ENCODE data around the gene KPNA6.
"Not testable (repeated sequence)": the region's sequence is repeated elsewhere in the genome, so short reads cannot be mapped to it uniquely, and the experiment has no call there.

KPNA6 gene

GRCh38 chr1:32077451-32077850 is 30.4 kb upstream of the KPNA6 start:
- no peaks in the 10 kb centered on the region for H3K27me3 Mint-ChIP-seq
- H3K4me3 Mint-ChIP-seq: no peak overlapping the region
- H3K4me1 Mint-ChIP-seq: peaks cover 39% of the 10 kb centered on the region
- no peaks in the 10 kb centered on the region for H3K9me3 Mint-ChIP-seq
- DNase-seq: no peak
- peaks cover 38% of the 10 kb centered on the region for H3K36me3 Mint-ChIP-seq
- CTCF ChIA-PET: no interaction called here
- H3K27ac Mint-ChIP-seq: no peak overlapping the region

DNA sequence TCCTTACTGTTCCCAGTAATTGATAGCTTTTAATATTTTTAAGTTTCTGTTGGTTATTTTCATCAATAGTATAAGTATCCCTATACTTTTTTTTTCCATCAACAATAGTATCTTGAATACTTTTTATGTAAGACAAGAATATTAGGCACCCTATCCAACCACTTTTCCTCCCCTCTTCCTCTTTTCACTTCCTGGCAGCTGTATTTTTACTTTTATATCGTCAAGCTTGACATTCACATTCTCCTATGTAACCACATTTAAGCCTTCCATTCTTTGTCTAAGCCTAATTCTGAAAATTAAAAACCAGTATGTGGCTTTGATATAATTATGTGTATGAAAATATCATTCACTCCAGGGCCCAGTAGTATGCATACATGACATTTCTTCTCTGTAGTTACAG is 25.8 kb upstream of the KPNA6 start:
- Mint-ChIP-seq H3K4me3 (no peak overlapping the region), H3K36me3 (peaks cover 44% of the 10 kb centered on the region), H3K9me3 (no peaks in the 10 kb centered on the region), H3K27me3 (no peaks in the 10 kb centered on the region), H3K27ac (no peak overlapping the region), H3K4me1 (peaks cover 9% of the 10 kb centered on the region)
- DNase-seq: no peak
- CTCF ChIA-PET: interaction anchor here (1.1 kb wide), 1 partner anchor 27 kb away, joined by 3 read pairs; no protein-coding TSS in a partner anchor

GRCh38 chr1:32086381-32086780 is 21.5 kb upstream of the KPNA6 start:
- H3K4me1 Mint-ChIP-seq, H3K9me3 Mint-ChIP-seq, DNase-seq, CTCF ChIA-PET, H3K4me3 Mint-ChIP-seq, H3K27me3 Mint-ChIP-seq, H3K27ac Mint-ChIP-seq: not testable (repeated sequence)
- H3K36me3 Mint-ChIP-seq: peaks cover 36% of the 10 kb centered on the region

DNA sequence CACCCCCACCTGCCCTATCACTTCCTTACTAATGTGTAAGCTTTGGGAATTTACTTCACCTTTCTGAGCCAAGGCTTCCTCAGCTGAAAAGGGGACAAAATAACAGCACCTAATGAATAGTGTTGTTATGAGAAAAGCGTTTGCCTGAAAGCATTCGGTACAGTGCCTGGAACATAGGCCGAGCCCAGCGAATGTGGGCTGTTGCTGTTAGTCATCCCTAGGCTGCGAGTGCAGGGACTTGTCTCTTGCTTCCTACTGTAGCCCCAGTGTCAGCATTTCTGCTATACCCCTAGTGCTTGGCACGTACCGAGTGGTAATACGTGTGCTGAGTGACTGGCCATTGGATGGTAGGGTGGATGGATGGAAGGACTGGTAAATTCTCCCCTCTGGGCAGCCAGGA is 16.7 kb upstream of the KPNA6 start:
- Mint-ChIP-seq H3K27me3 (no peaks in the 10 kb centered on the region), H3K36me3 (peaks cover 36% of the 10 kb centered on the region), H3K9me3 (no peaks in the 10 kb centered on the region), H3K4me3 (no peak overlapping the region), H3K27ac (no peak overlapping the region), H3K4me1 (no peaks in the 10 kb centered on the region)
- CTCF ChIA-PET: no interaction called here
- DNase-seq: no peak

DNA sequence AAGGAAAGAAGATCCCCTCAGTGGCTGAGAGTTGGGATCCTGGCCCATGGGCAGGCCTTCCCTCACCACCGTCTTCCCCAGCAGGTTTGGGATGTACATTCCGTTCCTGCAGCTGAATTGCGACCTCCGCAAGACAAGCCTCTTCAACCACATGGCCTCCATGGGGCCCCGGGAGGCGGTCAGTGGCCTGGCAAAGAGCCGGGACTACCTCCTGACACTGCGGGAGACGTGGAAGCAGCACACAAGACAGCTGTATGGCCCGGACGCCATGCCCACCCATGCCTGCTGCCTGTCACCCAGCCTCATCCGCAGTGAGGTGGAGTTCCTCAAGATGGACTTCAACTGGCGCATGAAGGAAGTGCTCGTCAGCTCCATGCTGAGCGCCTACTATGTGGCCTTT is 16.3 kb upstream of the KPNA6 start:
- CTCF ChIA-PET: no interaction called here
- Mint-ChIP-seq H3K4me3 (no peak overlapping the region), H3K27ac (no peak overlapping the region), H3K36me3 (peaks cover 35% of the 10 kb centered on the region), H3K27me3 (no peaks in the 10 kb centered on the region), H3K9me3 (no peaks in the 10 kb centered on the region), H3K4me1 (no peaks in the 10 kb centered on the region)
- no peak for DNase-seq

DNA sequence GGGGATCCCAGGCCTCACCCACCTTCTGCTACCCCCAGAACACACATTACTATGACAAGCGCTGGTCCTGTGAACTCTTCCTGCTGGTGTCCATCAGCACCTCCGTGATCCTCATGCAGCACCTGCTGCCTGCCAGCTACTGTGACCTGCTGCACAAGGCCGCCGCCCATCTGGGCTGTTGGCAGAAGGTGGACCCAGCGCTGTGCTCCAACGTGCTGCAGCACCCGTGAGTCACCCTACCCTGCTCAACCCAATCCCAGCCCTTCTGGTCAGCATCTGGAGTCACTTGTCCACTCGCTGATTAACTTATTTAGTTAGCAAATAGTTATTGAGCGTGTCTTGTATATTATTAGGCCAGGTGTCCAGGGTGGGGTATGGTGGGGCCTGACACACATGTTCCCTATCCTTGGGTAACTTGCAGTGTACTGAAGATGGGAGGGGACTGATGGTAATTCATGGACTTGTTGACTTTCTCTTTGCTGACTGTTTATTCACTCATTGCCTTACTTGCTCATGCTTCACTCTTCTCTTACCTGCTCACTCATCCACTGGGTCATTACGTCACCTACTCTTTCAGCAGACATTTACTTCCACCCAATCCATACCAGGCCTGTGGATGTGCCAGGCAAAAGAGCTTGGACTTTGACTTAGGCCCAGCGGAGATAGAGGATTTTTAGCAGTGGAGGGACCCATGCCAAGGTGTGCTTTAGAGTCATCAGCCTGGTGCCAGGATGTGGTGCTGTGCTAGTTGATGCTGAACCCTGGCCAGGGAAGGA is 12.9 kb upstream of the KPNA6 start:
- Mint-ChIP-seq H3K27me3 (no peaks in the 10 kb centered on the region), H3K9me3 (no peaks in the 10 kb centered on the region), H3K27ac (no peak overlapping the region), H3K4me1 (no peaks in the 10 kb centered on the region), H3K36me3 (peaks cover 45% of the 10 kb centered on the region), H3K4me3 (no peak overlapping the region)
- CTCF ChIA-PET: interaction anchor here (1.3 kb wide), 1 partner anchor 21 kb away, joined by 3 read pairs; no protein-coding TSS in a partner anchor
- no peak for DNase-seq

GRCh38 chr1:32099426-32099825 is 8.4 kb upstream of the KPNA6 start:
- no peak for DNase-seq
- CTCF ChIA-PET: no interaction called here
- no peaks in the 10 kb centered on the region for H3K9me3 Mint-ChIP-seq
- no peaks in the 10 kb centered on the region for H3K4me1 Mint-ChIP-seq
- H3K4me3 Mint-ChIP-seq: no peak overlapping the region
- peaks cover 50% of the 10 kb centered on the region for H3K36me3 Mint-ChIP-seq
- no peak overlapping the region for H3K27ac Mint-ChIP-seq
- H3K27me3 Mint-ChIP-seq: no peaks in the 10 kb centered on the region

DNA sequence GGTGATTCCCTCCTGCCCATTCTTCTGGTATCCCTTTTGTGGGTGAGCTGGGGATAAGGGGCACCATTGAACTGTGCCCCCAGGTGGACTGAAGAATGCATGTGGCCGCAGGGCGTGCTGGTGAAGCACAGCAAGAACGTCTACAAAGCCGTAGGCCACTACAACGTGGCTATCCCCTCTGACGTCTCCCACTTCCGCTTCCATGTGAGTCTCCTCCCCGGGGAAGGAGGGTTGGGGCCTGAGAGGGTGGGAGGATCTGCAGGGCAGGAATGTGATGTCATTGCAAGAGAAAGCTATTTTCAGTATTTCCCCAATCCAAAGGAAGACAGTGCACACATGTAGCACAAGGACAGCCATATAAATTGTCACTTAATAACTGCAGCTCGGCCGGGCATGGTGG is 7.5 kb upstream of the KPNA6 start:
- Mint-ChIP-seq H3K36me3 (peaks cover 41% of the 10 kb centered on the region), H3K27me3 (no peaks in the 10 kb centered on the region), H3K4me1 (no peaks in the 10 kb centered on the region), H3K27ac (no peak overlapping the region), H3K9me3 (no peaks in the 10 kb centered on the region), H3K4me3 (no peak overlapping the region)
- DNase-seq: no peak
- CTCF ChIA-PET: no interaction called here

DNA sequence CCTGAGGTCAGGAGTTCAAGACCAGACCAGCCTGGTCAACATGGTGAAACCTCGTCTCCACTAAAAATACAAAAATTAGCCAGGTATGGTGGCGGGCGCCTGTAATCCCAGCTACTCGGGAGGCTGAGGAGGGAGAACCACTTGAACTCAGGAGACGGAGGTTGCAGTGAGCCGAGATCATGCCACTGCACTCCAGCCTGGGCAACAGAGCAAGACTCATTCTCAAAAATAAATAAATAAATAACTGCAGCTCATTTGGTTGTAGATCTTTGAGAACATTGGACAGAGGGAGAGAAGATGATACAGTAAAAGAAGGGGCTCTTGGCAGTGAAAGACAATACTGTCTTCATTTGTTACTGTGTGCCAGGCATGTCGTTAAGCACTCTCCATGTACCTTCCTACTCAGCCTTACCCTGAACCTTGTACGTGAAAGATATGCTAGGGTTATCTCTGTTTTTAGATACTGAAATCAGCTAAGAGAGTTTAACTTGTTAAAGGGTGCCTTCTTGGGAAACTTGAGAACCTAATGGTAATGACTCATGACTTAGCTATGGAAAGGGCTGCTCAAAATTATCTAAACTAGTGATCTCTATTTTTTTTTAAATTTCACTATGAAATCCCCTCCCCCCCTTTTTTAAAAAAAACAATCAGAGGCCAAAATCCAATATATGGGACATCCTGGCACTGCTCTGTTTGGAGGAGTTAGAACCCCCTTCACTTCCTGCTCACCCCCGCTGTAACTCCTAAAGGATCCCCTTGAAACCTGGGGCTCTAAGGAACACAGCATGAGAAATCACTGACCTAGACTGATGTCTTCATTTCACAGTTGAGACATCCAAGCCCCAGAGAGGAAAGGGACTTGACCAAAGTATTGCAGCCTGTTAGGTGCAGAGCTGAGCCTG is 6.8 kb upstream of the KPNA6 start:
- H3K27ac Mint-ChIP-seq: no peak overlapping the region
- no peak for DNase-seq
- CTCF ChIA-PET: interaction anchor here (0.7 kb wide), 1 partner anchor 28 kb away, joined by 3 read pairs; the partner anchor contains the start of gene TMEM39B
- H3K9me3 Mint-ChIP-seq: no peaks in the 10 kb centered on the region
- no peak overlapping the region for H3K4me3 Mint-ChIP-seq
- H3K36me3 Mint-ChIP-seq: peaks cover 36% of the 10 kb centered on the region
- H3K27me3 Mint-ChIP-seq: no peaks in the 10 kb centered on the region
- no peaks in the 10 kb centered on the region for H3K4me1 Mint-ChIP-seq

DNA sequence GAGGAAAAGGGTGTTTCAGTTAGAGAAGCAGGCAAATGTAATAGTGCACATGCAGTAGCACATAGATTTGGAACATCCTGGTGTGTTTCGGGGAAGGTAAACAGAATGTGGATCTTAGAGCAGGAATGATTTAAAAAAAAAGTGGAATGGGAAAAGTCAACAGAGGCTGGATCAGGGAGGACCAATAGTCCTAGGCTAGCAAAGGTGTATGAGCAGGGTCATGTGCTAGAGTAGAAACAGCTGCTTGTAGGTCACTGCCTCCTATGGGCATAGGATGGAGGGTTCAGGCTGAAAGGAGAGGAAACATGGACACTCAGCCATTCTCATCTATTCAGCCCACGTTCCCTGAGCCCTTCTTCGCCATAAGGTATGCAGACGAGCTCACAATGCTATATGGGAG is 3.7 kb upstream of the KPNA6 start:
- Mint-ChIP-seq H3K9me3 (no peaks in the 10 kb centered on the region), H3K4me3 (no peak overlapping the region), H3K27me3 (no peaks in the 10 kb centered on the region), H3K27ac (no peak overlapping the region), H3K36me3 (peaks cover 28% of the 10 kb centered on the region), H3K4me1 (peaks cover 9% of the 10 kb centered on the region)
- no peak for DNase-seq
- CTCF ChIA-PET: no interaction called here

GRCh38 chr1:32105338-32105737 is 2.5 kb upstream of the KPNA6 start:
- CTCF ChIA-PET: no interaction called here
- H3K27ac Mint-ChIP-seq: no peak overlapping the region
- H3K9me3 Mint-ChIP-seq: no peaks in the 10 kb centered on the region
- DNase-seq: no peak
- peaks cover 26% of the 10 kb centered on the region for H3K36me3 Mint-ChIP-seq
- no peaks in the 10 kb centered on the region for H3K27me3 Mint-ChIP-seq
- H3K4me1 Mint-ChIP-seq: peaks cover 21% of the 10 kb centered on the region
- H3K4me3 Mint-ChIP-seq: no peak overlapping the region

GRCh38 chr1:32106663-32107275 is 1.1 kb upstream of the KPNA6 start:
- Mint-ChIP-seq H3K36me3 (peaks cover 23% of the 10 kb centered on the region), H3K4me1 (peaks cover 35% of the 10 kb centered on the region), H3K27ac (peak overlapping the region; percentile 96), H3K27me3 (no peaks in the 10 kb centered on the region), H3K9me3 (no peaks in the 10 kb centered on the region), H3K4me3 (peak overlapping the region; percentile 49)
- CTCF ChIA-PET: no interaction called here
- DNase-seq: no peak

GRCh38 chr1:32111040-32111623 is 3.3 kb downstream of the KPNA6 start:
- H3K4me3 Mint-ChIP-seq: peak overlapping the region; percentile 43
- H3K27ac Mint-ChIP-seq: no peak overlapping the region
- DNase-seq: no peak
- peaks cover 15% of the 10 kb centered on the region for H3K36me3 Mint-ChIP-seq
- no peaks in the 10 kb centered on the region for H3K9me3 Mint-ChIP-seq
- peaks cover 61% of the 10 kb centered on the region for H3K4me1 Mint-ChIP-seq
- no peaks in the 10 kb centered on the region for H3K27me3 Mint-ChIP-seq
- CTCF ChIA-PET: interaction anchor here (1.1 kb wide), 1 partner anchor 36 kb away, joined by 3 read pairs; no protein-coding TSS in a partner anchor

GRCh38 chr1:32111789-32112188 is 3.9 kb downstream of the KPNA6 start:
- peak overlapping the region; percentile 11 for H3K27ac Mint-ChIP-seq
- H3K4me3 Mint-ChIP-seq: no peak overlapping the region
- peaks cover 63% of the 10 kb centered on the region for H3K4me1 Mint-ChIP-seq
- no peak for DNase-seq
- no peaks in the 10 kb centered on the region for H3K27me3 Mint-ChIP-seq
- no peaks in the 10 kb centered on the region for H3K9me3 Mint-ChIP-seq
- H3K36me3 Mint-ChIP-seq: peaks cover 15% of the 10 kb centered on the region
- CTCF ChIA-PET: interaction anchor here (0.6 to 0.8 kb wide), 2 partner anchors 11 to 16 kb away, joined by 3 read pairs; no protein-coding TSS in a partner anchor
